ENCODE results near the gene RHBDL2.
"Not testable (repeated sequence)": the region's sequence is repeated elsewhere in the genome, so short reads cannot be mapped to it uniquely, and the experiment has no call there.

Gene RHBDL2

DNA sequence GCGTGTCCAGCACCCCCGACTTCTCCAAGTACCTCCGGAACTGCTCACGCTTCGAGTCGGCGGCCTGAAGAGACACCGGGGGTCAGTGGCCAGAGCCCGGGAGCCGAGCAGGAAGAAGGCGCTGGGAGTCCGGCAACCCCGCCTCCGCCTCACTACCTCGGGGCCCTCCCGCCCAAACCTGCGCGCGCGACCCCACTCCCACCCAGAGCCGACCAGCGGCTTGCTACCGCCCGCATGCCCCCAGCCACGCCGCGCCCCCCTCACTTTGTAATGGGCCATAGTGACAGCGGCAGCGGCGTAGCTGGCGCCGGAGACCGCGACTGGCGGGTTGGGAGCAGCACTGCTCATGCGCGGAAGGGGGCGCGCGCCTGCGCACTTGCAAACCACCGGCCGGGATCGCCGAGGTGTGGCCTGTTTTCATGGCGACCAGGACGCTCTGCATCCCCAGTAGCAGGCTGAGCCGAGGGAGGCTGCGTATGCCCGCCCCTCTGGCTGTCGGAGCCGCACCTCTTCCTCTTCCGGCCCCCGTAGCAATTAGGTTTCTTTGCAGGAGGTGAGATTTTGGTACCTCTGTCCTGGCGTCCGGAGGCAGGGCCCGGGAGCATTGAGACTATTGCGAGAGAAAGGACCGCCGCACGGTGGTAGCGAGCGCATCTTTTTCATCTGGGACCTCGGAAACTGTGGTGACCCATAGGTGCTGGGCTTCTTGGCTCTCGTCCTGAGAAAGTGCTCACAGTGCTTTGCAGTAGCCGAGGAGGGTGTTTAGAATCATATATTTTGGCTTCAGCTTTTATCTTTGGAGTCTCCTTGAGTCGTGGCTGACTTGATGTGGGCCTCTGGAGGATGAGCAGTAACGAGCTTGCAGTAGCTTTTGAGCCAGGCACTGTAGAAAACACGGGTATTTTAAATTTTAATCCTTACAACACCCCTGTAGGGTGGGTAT lies 68.3 kb downstream of the RHBDL2 start, which contains the start of gene MYCBP:
MYCBP (minus strand) TSS at position 322 of the 943 bp plus-strand sequence; CDS start at position 279, 43 bp downstream.
- peak; percentile 78 for DNase-seq

DNA sequence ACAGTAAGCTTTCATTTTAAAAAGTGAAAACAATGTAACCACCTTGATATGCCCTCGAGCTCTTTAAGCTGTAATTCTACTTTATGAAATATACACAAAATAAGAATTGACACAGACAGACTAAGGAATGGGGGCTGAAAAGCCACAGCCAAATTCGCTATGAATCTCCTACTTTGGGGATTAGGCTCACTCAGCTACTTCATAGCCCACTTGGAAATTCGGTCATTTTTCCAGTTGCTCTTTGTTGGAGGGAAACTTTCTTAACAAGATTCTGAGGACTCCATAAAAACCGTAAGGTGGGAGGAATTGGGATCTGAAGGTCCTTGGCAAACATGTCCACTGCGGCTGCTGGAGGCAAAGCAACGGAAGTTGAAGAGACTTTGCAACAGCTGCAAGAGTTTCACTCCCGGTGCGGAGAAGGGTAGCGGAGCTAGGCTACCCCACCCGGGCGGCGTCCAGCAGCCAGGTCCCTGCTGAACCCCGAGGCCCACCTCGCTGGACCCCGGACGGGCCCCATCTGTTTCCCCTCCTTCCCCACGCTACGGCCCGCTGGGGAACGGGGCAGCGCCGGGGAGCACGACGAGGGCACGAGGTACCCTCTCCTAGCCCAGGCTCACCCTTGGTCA lies 69.1 kb downstream of the RHBDL2 start:
- no peak for DNase-seq

DNA sequence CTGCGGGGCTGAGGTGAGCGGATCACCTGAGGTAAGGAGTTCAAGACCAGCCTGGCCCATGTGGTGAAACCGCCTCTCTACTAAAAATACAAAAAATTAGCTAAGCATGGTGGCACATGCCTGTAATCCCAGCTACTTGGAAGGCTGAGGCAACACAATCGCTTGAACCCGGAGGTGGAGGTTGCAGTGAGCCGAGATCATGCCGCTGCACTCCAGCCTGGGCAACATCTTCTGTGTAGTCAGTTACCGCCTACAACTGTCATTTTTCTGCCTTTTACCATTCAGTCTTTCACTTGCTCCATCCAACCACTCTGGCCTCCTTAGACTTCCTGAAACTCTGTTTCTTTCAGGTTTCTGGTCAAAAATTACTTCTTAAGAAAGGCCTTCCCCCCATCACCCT lies 70.6 kb downstream of the RHBDL2 start:
- DNase-seq = no peak

- DNase-seq = no peak
Observed at GRCh38 chr1:38867208-38867607, 74.4 kb downstream of the RHBDL2 start.

- no peak for DNase-seq
Observed at GRCh38 chr1:38865112-38865715, 76.4 kb downstream of the RHBDL2 start.

DNA sequence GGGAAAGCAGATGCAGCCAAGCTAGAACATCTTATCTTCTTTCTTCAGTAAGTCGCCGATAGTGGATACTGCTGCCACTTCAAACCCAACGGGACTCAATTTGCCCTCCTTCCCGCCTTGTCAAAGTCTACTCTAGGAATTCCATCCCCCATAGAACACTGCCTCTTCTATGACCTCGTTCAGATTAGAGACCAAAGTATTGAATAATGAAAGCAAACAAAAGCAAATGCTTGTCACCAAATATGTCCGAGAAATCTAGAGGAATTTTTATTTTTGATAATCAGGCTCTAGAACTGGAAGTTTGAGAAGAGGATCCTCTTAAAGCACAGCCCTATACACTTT lies 81.2 kb downstream of the RHBDL2 start:
- DNase-seq = no peak

DNA sequence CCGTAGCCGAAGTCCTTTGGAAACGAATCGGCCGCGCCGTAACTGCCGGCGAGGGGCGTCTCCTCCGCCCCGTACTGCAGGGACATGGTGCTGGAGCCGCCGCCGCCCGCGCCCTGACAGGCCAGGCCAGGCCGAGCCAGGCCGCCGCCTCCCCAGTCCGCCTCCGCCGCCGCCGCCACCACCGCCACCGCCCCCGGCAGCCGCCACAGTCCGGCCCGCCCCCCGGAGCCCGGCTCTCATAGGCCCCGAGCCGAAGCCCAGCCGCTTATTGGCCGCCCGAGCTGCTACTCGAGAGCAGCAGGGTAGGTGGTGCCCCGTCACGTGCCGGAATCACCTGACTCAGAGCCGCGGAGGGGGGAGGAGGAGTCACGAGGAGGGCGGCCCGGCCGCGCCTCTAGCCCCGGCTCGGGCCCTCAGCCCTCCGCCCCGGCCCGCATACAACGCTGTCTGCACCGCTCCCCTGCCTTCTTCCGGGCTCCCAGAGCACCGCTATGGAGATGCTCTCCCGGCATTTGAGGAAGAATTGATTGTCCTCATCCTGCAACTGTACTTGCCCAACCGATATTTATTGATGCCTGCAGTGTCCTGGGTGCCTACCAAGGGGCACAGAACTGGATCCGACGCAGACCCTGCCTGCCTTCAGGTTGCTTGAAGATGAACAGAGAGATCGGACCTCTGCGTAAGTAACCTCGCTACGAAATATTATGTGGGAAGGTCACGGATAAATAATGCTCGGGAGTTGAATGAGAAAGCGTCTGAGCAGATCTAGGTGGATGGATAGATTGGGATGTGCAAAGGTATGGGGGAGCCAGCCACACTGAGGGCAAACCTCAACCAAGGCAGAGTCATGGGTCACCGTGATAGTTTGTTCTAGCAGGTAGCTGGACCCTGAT lies 81.8 kb downstream of the RHBDL2 start, which contains the start of gene RRAGC:
RRAGC (minus strand) TSS at position 212 of the 893 bp plus-strand sequence; CDS start at position 86, 126 bp downstream.
- peak; percentile 95 for DNase-seq

DNA sequence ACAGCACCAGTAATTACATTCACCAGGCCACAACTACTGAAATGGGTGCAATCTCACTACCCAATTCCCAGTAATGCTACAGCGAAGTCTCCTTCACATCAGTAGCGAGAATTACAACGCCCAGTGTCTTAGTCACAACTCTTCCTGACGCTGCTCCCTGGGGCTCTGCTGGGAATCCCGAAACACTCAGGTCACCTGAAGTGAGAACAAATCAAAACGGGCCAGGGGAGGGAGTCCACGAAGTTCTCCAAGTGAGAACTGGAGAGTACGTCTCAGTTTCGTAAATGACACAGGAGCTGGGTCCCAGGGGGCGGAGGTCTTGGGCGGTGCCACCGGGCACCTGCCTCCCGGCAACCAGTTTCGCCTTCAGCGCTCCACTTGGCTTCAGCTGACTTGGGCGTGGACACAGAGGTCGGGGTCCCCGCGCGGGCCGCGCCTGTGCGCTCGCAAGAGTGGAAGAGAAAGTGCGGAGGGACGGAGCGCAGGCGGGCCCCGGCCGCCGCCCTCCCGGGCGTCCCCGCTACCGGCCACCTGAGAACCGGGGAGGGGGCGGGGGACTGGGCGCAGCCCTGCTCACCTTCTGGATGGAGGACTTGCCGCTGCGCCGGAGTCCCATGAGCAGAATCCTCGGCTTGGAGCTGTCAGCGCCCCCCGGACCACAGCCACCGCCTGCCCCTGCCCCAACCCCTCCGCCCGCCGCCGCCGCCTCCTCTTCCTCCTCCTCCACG lies 82.6 kb downstream of the RHBDL2 start:
- DNase-seq = no peak

DNA sequence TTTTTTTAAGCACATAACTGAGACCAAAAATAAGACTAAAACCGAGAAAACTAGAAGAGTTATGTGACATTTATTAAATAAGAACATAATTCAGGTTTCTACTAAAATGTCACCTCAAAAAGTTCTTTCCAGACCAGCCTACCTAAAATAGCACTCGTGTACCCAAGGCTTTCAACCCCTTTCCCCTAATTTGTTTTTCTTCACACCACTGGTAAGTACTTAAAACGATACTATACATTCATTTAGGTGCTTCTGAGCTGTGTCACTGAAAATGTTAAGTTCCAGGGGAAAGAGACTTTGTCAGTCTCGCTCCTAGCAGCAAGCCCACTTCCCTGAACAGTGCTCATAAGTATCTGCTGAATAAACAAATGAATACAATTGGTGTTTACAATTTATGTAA lies 88.8 kb downstream of the RHBDL2 start:
- DNase-seq = no peak

DNA sequence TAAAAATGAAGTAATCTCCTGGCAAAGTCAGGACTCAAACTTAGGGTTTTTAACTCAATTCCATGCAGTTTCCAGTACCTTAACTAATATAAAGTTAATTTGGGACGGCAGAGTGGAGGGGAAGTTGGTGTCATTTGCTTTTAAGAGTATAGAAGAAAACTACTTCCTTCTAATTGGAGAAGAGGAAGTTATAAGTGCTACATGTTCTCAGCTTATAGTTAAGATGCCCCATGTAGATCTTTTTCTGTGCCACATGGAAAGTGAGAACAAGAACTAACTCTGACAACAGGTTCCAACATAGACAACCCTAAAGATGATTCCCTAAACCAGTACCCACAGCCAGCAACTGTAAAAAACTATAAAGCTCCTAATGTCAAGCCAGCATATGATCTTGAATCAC lies 93.6 kb downstream of the RHBDL2 start:
- DNase-seq = no peak

DNA sequence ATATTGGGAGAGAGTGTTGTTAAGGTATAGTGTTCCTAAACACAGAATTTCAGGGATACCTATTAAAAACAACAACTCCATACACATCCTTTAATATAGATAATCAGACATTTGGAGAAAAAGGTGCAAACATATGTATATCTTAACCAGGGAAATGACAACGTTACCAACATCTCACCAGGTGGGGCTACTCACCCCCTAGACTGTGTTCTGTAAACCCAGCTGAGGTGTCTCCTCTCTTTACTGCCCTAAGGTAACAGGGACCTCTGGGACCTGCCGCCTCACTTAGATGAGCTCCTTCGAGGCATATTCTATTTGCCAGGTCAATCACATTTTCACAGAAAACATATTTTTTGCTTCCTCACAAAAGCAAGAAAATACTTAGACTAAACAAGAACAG lies 95.4 kb downstream of the RHBDL2 start:
- no peak for DNase-seq

DNA sequence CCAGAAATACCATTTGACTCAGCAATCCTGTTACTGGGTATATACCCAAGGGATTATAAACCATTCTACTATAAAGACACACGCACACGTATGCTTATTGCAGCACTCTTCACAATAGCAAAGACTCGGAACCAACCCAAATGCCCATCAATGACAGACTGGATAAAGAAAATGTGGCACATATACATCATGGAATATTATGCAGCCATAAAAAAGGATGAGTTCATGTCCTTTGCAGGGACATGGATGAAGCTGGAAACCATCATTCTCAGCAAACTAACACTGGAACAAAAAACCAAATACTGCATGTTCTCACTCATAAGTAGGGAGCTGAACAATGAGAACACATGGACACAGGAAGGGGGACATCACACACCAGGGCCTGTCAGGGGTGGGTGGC lies 96.5 kb downstream of the RHBDL2 start:
- DNase-seq = not testable (repeated sequence)

DNA sequence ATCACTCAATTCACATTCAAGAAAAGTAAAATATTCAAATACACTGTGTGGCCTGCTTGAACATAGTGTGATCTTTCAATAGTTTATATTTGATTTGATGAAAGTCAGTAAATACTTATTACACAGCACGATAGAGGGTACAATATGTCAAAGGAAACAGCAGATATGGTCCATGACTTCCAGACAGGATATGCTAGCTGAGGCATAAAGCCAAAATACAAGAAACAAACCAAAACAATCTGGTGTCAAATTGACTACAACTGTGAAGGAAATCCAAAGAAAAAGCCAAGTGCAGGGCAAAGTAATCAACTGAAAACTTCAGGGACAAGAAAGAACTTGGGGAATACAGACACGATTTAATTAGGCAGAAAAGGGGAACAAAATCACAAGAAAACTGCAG lies 101.3 kb downstream of the RHBDL2 start:
- no peak for DNase-seq

GRCh38 chr1:38839363-38839762 lies 102.3 kb downstream of the RHBDL2 start:
- no peak for DNase-seq

- not testable (repeated sequence) for DNase-seq
Observed at GRCh38 chr1:38836316-38836715, 105.3 kb downstream of the RHBDL2 start.

All from NCI-H1048 (cell line).